T-cell (primary cell): ENCODE results near the gene PRDM16. TPM values are rescaled to one million over a fixed set of nuclear protein-coding genes. Genes with fewer than 3 reads are reported as not detected.

Experiments used
- ATAC-seq, 4 experiments: fragments of 200-7000 bp in 3 of 4; fragments of 150-1000 bp in 1 of 4; cut with Tn5 transposase; replicated peaks in 1 of 4; 1 replicate in 3 of 4; 2 replicates in 1 of 4; pipeline ENCODE4 v1.10.0; 2021; ENCODE audit warnings: moderate library complexity in 3 of 4, mild to moderate bottlenecking in 2 of 4, moderate number of reproducible peaks in 1 of 4
- CTCF ChIA-PET, 2 donors: fragments of 300-600 bp; sonication (Branson Sonifier 250); formaldehyde crosslinking; loops; one replicate each; lab custom pipeline; 2022; ENCODE audit warnings: antibody characterized with exemption in 2 of 2; lab: Charles Lee
- POLR2A ChIA-PET, 2 donors: fragments of 300-600 bp; sonication (Branson Sonifier 250); formaldehyde crosslinking; loops; one replicate each; lab custom pipeline; 2022; ENCODE audit warnings: antibody characterized with exemption in 2 of 2; lab: Charles Lee
- DNase-seq, 35 experiments: peaks; one replicate each; pipeline versions ENCODE4 v3.0.0 to v3.0.0-alpha.2; 2013 to 2023
- H3K27ac ChIP-seq: one replicate; pipeline ENCODE4 v1.5.1; 2013; ENCODE audit warnings: low read length
- H3K27me3 ChIP-seq, 2 experiments: replicated peaks in 1 of 2; 1 replicate in 1 of 2; 2 replicates in 1 of 2; pipeline versions ENCODE4 v1.6.1 to v1.7.0; 2013; ENCODE audit warnings: low read length in 1 of 2, mixed read lengths in 1 of 2; ENCODE audit not compliant: control insufficient read depth in 2 of 2, insufficient read depth in 2 of 2; ENCODE audit errors: extremely low read depth in 1 of 2
- H3K36me3 ChIP-seq, 2 donors: 1 replicate in 1 of 2; 2 replicates in 1 of 2; pipeline versions ENCODE4 v1.6.1 to v1.7.0; 2013; ENCODE audit warnings: low read length in 1 of 2; ENCODE audit not compliant: control insufficient read depth in 2 of 2, insufficient read depth in 1 of 2; ENCODE audit errors: extremely low read depth in 1 of 2
- H3K4me1 ChIP-seq, 2 experiments: 1 replicate in 1 of 2; 2 replicates in 1 of 2; pipeline versions ENCODE4 v1.6.1 to v1.7.0; 2013; ENCODE audit warnings: low read length in 2 of 2, mixed read lengths in 1 of 2; ENCODE audit not compliant: insufficient read depth in 2 of 2, control insufficient read depth in 1 of 2; ENCODE audit errors: extremely low read depth in 1 of 2
- H3K4me3 ChIP-seq, 2 donors: 1 replicate in 1 of 2; 2 replicates in 1 of 2; pipeline versions ENCODE4 v1.5.1 to v1.7.0; 2013; ENCODE audit warnings: mild to moderate bottlenecking in 2 of 2, low read length in 1 of 2, moderate library complexity in 1 of 2; ENCODE audit not compliant: control insufficient read depth in 1 of 2; ENCODE audit errors: extremely low read depth in 1 of 2
- H3K9me3 ChIP-seq: 2 replicates; pipeline ENCODE4 v1.7.0; 2013
- H3K27ac Mint-ChIP-seq, 2 donors: one replicate each; pipeline ENCODE4 v1.8.0; 2020 to 2021; ENCODE audit warnings: mild to moderate bottlenecking in 2 of 2, mixed read lengths in 2 of 2
- H3K27me3 Mint-ChIP-seq, 2 donors: one replicate each; pipeline ENCODE4 v1.8.0; 2021 to 2022; ENCODE audit warnings: mixed read lengths in 2 of 2
- H3K36me3 Mint-ChIP-seq: one replicate; pipeline ENCODE4 v1.8.0; 2021; ENCODE audit warnings: mixed read lengths
- H3K4me1 Mint-ChIP-seq, 3 donors: one replicate each; pipeline ENCODE4 v1.8.0; 2020 to 2022; ENCODE audit warnings: mixed read lengths in 3 of 3, mild to moderate bottlenecking in 1 of 3
- H3K4me3 Mint-ChIP-seq, 3 donors: one replicate each; pipeline ENCODE4 v1.8.0; 2020 to 2022; ENCODE audit warnings: mild to moderate bottlenecking in 3 of 3, mixed read lengths in 3 of 3, moderate library complexity in 3 of 3
- H3K9me3 Mint-ChIP-seq, 3 donors: one replicate each; pipeline ENCODE4 v1.8.0; 2020 to 2022; ENCODE audit warnings: mixed read lengths in 3 of 3
- WGBS: methylation state at CpG from one replicate; pipeline ENCODE4 v1.1.5; 2013; ENCODE audit warnings: missing lambda C conversion rate; ENCODE audit not compliant: insufficient coverage; 5-methylcytosine and 5-hydroxymethylcytosine counted together
- total RNA-seq, 35 experiments: library from RNA in 6 of 35; stranded (reverse) in 6 of 35; fragments of 120-200 nt in 1 of 35; gene quantifications; one replicate each; pipeline versions ENCODE4 v1.2.1 to v1.2.4 and lab custom pipeline; 2013 to 2026

Gene PRDM16
- total RNA-seq, 5 donors from 2014 or later (not counting 1 experiment from before 2014, with no cell fraction given) = 0.15 to 0.70 (median 0.24) TPM; not detected in 1

GRCh38 chr1:3442901-3443300, 373.9 kb downstream of the PRDM16 start:
- no peak overlapping the region for H3K4me3 Mint-ChIP-seq
- H3K9me3 ChIP-seq = no peaks in the 10 kb centered on the region
- peaks cover 0 to 35% of the 10 kb centered on the region in 2 experiments for H3K27me3 ChIP-seq
- no peaks in the 10 kb centered on the region for H3K36me3 Mint-ChIP-seq
- 79% methylated on average over 11 of the region's 12 CpGs for WGBS
- CTCF ChIA-PET = interaction anchor here in 1 of 2 donors (0.6 kb wide), 1 partner anchor 912 kb away, joined by 10 read pairs; no protein-coding TSS in a partner anchor
- DNase-seq (no peak), ATAC-seq (no peak)
- no peaks in the 10 kb centered on the region for H3K36me3 ChIP-seq
- POLR2A ChIA-PET = no interaction called here
- H3K4me3 ChIP-seq = no peak overlapping the region
- H3K27ac Mint-ChIP-seq = no peak overlapping the region
- no peak overlapping the region for H3K27ac ChIP-seq
- no peaks in the 10 kb centered on the region for H3K4me1 ChIP-seq
- peaks cover 0 to 7% (median 5%) of the 10 kb centered on the region in 3 donors for H3K9me3 Mint-ChIP-seq
- H3K27me3 Mint-ChIP-seq = peaks cover 0 to 10% of the 10 kb centered on the region in 2 donors
- H3K4me1 Mint-ChIP-seq = no peaks in the 10 kb centered on the region

GRCh38 chr1:3443807-3444206, 374.8 kb downstream of the PRDM16 start:
- peaks cover 0 to 10% of the 10 kb centered on the region in 2 donors for H3K27me3 Mint-ChIP-seq
- ChIA-PET POLR2A (no interaction called here), CTCF (no interaction called here)
- H3K4me1 Mint-ChIP-seq = no peaks in the 10 kb centered on the region
- DNase-seq (no peak), ATAC-seq (no peak)
- Histone ChIP-seq H3K4me1 (no peaks in the 10 kb centered on the region), H3K27me3 (peaks cover 0 to 32% of the 10 kb centered on the region in 2 experiments), H3K4me3 (no peak overlapping the region), H3K27ac (no peak overlapping the region), H3K9me3 (no peaks in the 10 kb centered on the region), H3K36me3 (no peaks in the 10 kb centered on the region)
- 80% methylated on average over 4 of the region's 7 CpGs for WGBS
- no peak overlapping the region for H3K27ac Mint-ChIP-seq
- H3K9me3 Mint-ChIP-seq = peaks cover 0 to 11% (median 5%) of the 10 kb centered on the region in 3 donors
- no peak overlapping the region for H3K4me3 Mint-ChIP-seq
- H3K36me3 Mint-ChIP-seq = no peaks in the 10 kb centered on the region

GRCh38 chr1:3444298-3444697, 375.3 kb downstream of the PRDM16 start:
- no peak overlapping the region for H3K4me3 ChIP-seq
- WGBS = 79% methylated on average over 9 of the region's 18 CpGs
- ATAC-seq (no peak), DNase-seq (no peak)
- no peak overlapping the region for H3K27ac ChIP-seq
- CTCF ChIA-PET = no interaction called here
- H3K27me3 ChIP-seq = peaks cover 0 to 30% of the 10 kb centered on the region in 2 experiments
- Mint-ChIP-seq H3K27me3 (peaks cover 0 to 10% of the 10 kb centered on the region in 2 donors), H3K9me3 (peaks cover 0 to 11% (median 5%) of the 10 kb centered on the region in 3 donors), H3K4me1 (no peaks in the 10 kb centered on the region), H3K4me3 (no peak overlapping the region), H3K36me3 (no peaks in the 10 kb centered on the region), H3K27ac (no peak overlapping the region)
- no peaks in the 10 kb centered on the region for H3K36me3 ChIP-seq
- H3K4me1 ChIP-seq = no peaks in the 10 kb centered on the region
- no peaks in the 10 kb centered on the region for H3K9me3 ChIP-seq
- POLR2A ChIA-PET = no interaction called here

- no peaks in the 10 kb centered on the region for H3K9me3 ChIP-seq
- peaks cover 0 to 29% of the 10 kb centered on the region in 2 experiments for H3K27me3 ChIP-seq
- 10% methylated on average over 2 of the region's 10 CpGs for WGBS
- H3K27ac ChIP-seq = no peak overlapping the region
- no peak for ATAC-seq
- Mint-ChIP-seq H3K4me3 (no peak overlapping the region), H3K36me3 (no peaks in the 10 kb centered on the region), H3K27me3 (peaks cover 3 to 10% of the 10 kb centered on the region in 2 donors), H3K9me3 (peaks cover 0 to 11% (median 5%) of the 10 kb centered on the region in 3 donors), H3K4me1 (no peaks in the 10 kb centered on the region), H3K27ac (no peak overlapping the region)
- no peak overlapping the region for H3K4me3 ChIP-seq
- no peak for DNase-seq
- no peaks in the 10 kb centered on the region for H3K4me1 ChIP-seq
- POLR2A ChIA-PET = no interaction called here
- CTCF ChIA-PET = no interaction called here
- H3K36me3 ChIP-seq = no peaks in the 10 kb centered on the region
Measured at GRCh38 chr1:3444736-3445135, 375.7 kb downstream of the PRDM16 start.

DNA sequence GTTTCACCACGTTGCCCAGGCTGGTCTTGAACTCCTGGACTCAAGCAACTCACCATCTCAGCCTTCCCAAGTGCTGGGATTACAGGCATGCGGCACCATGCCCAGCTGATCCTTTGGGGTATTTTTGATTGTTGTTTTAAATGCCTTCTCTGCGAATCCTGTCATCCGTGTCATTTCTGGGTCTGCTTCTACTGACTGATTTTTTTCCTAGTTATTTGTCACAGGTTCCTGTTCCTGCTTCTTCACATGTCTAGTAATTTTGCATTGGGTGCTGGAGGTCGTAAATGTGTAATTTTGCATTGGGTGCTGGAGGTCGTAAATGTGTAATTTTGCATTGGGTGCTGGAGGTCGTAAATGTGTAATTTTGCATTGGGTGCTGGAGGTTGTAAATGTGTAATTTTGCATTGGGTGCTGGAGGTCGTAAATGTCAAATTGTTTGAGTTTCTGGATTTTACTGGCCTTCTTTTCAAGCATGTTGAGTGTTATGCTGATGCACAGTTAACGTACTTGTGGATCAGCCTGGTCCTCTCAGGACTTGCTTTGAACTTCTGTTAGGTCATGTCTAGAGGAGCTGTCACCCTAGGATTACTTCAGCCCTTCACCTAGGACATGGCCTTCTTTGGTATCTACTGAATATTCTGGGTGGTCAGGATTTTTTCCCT, 381.3 kb downstream of the PRDM16 start:
- DNase-seq (no peak), ATAC-seq (no peak)
- H3K4me3 ChIP-seq = no peak overlapping the region
- H3K4me1 ChIP-seq = peaks cover 0 to 18% of the 10 kb centered on the region in 2 experiments
- peaks cover 0 to 40% of the 10 kb centered on the region in 2 experiments for H3K27me3 ChIP-seq
- peaks cover 9 to 14% of the 10 kb centered on the region in 2 donors for H3K27me3 Mint-ChIP-seq
- peaks cover 0 to 11% (median 5%) of the 10 kb centered on the region in 3 donors for H3K9me3 Mint-ChIP-seq
- no peak overlapping the region for H3K27ac ChIP-seq
- ChIA-PET CTCF (interaction anchor here in 1 of 2 donors (0.5 kb wide), 1 partner anchor 1046 kb away, joined by 4 read pairs; no protein-coding TSS in a partner anchor), POLR2A (no interaction called here)
- H3K9me3 ChIP-seq = no peaks in the 10 kb centered on the region
- H3K4me3 Mint-ChIP-seq = no peak overlapping the region
- peaks cover 2 to 4% (median 3%) of the 10 kb centered on the region in 3 donors for H3K4me1 Mint-ChIP-seq
- 57% methylated on average over 1 of the region's 9 CpGs for WGBS
- no peaks in the 10 kb centered on the region for H3K36me3 Mint-ChIP-seq
- H3K36me3 ChIP-seq = no peaks in the 10 kb centered on the region
- H3K27ac Mint-ChIP-seq = peak overlapping the region in 1 of 2 donors; percentile 12

DNA sequence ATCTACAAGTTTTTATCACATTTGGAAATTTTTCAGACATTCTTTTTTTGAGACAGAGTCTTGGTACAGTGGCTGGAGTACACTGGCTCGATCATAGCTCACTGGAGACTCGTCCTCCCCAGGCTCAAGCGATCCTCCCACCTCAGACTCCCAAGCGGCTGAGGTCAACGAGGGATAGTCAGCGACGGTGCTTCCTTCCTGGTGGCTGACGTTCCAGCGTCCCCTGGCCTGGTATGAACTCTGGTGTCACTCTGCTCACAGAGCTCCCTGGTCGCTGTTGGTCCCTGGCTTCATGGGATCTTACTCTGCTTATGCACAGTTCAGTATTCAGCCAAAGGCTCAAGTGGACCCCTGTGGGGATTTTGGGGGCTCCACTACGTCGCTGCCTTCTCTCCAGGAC, 382.0 kb downstream of the PRDM16 start:
- Mint-ChIP-seq H3K4me1 (peaks cover 2 to 4% (median 3%) of the 10 kb centered on the region in 3 donors), H3K4me3 (no peak overlapping the region), H3K27me3 (peaks cover 9 to 14% of the 10 kb centered on the region in 2 donors), H3K27ac (no peak overlapping the region), H3K36me3 (no peaks in the 10 kb centered on the region), H3K9me3 (peaks cover 0 to 11% (median 4%) of the 10 kb centered on the region in 3 donors)
- ChIA-PET POLR2A (no interaction called here), CTCF (interaction anchor here in 1 of 2 donors (0.5 kb wide), 1 partner anchor 1046 kb away, joined by 4 read pairs; no protein-coding TSS in a partner anchor)
- Histone ChIP-seq H3K27ac (no peak overlapping the region), H3K4me1 (peaks cover 0 to 18% of the 10 kb centered on the region in 2 experiments), H3K9me3 (no peaks in the 10 kb centered on the region), H3K27me3 (peaks cover 0 to 40% of the 10 kb centered on the region in 2 experiments), H3K4me3 (no peak overlapping the region), H3K36me3 (no peaks in the 10 kb centered on the region)
- ATAC-seq (no peak), DNase-seq (no peak)
- WGBS = 66% methylated on average over 11 of the region's 12 CpGs
